GM21367 (cell line): ENCODE results near the gene SLC44A4.

Source experiments
- ATAC-seq: cut with Tn5 transposase; IDR thresholded peaks from one replicate; pipeline ENCODE4 v1.9.1; 2021; ENCODE audit not compliant: unreplicated experiment

The SLC44A4 gene

GRCh38 chr6:31901415-31901952, 22.7 kb upstream of the SLC44A4 start:
- ATAC-seq, result no peak

- ATAC-seq, result no peak
These were observed 22.2 kb upstream of the SLC44A4 start for GRCh38 chr6:31900917-31901414.

- ATAC-seq, result no peak
These were observed 21.3 kb upstream of the SLC44A4 start for GRCh38 chr6:31899882-31900722.

GRCh38 chr6:31899215-31899614, 20.4 kb upstream of the SLC44A4 start:
- ATAC-seq, result no peak

- ATAC-seq, result no peak
These were observed 19.7 kb upstream of the SLC44A4 start for GRCh38 chr6:31898383-31899011.

- ATAC-seq, result peak; percentile 36
These were observed 19.0 kb upstream of the SLC44A4 start, which contains the start of gene EHMT2 for GRCh38 chr6:31897612-31898382. TSS of gene EHMT2 (minus strand) at chr6:31897698. CDS start at chr6:31897677, 21 bp downstream.

- no peak for ATAC-seq
These were observed 18.2 kb upstream of the SLC44A4 start for GRCh38 chr6:31896856-31897611.

- ATAC-seq, result no peak
These were observed 17.7 kb upstream of the SLC44A4 start for GRCh38 chr6:31896493-31896855.

GRCh38 chr6:31892821-31893220, 14.0 kb upstream of the SLC44A4 start:
- no peak for ATAC-seq

GRCh38 chr6:31889331-31889972, 10.7 kb upstream of the SLC44A4 start:
- no peak for ATAC-seq

GRCh38 chr6:31888276-31889258, 9.8 kb upstream of the SLC44A4 start:
- no peak for ATAC-seq

GRCh38 chr6:31887173-31888007, 8.6 kb upstream of the SLC44A4 start:
- ATAC-seq, result no peak

- ATAC-seq, result no peak
These were observed 7.8 kb upstream of the SLC44A4 start for GRCh38 chr6:31886541-31886991.

GRCh38 chr6:31884528-31885035, 5.8 kb upstream of the SLC44A4 start:
- no peak for ATAC-seq

- ATAC-seq, result no peak
These were observed 4.9 kb upstream of the SLC44A4 start for GRCh38 chr6:31883676-31884075.

GRCh38 chr6:31882344-31882743, 3.5 kb upstream of the SLC44A4 start:
- ATAC-seq, result no peak

GRCh38 chr6:31881136-31881859, 2.5 kb upstream of the SLC44A4 start:
- ATAC-seq, result no peak
